DMS79 (cell line): ENCODE data around the gene OR52E5.

ENCODE experiments used
- DNase-seq: peaks from one replicate; lab custom pipeline; 2025; lab: John Stamatoyannopoulos, UW

Gene OR52E5

DNA sequence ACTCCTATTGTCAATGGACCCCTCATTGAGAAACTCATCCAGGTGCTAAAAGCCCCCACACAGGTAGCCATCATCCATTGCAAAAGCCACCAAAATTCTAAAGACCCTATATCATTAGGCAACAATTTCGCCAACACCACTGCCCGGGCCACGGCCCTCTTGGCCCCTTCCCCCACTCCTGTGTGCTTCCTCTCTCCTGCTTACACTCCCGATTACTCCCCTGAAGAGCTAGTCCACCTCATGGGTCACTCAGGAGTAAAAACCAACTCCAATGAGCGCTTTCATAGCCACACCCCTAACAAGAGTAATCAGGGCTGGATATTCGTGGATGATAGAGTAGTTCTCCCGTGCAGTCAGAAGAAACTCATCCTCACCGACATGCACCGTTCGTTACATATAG is 40.1 kb downstream of the OR52E5 start:
- DNase-seq = no peak

DNA sequence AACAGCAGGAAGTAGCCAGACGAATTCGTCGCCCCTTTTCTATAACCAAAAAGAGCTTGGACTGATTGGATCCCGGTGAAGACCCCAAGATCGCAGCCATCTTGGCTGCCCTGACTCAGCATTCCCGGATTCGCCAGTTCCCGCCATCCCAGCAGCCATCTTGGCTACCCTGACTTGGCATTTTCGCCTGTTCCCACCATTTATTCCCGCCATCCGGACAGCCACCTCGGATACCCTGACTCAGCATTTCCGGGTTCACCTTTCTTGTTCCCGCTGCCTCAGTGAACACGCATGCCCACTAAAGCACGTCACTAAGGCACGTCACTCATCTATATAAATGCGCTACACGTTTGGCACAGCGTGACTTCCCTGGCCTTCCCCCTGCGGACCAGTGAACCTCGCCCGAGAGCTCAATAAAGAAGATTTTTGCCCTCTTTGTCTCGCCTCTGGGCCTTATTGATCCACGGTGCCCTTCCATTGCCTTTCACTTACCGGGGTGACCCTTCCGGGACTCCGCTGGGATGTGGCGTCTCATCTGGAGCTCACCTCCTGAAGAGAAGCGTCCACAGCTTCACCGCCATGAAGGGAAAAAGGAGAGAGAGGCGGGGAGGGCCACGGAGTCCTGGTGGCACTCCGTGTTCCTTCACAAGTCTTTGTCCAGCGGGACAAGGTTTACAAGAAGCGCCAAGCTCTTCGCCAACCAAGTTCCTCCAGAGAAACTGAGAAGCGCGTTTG is 45.0 kb downstream of the OR52E5 start:
- DNase-seq = no peak

DNA sequence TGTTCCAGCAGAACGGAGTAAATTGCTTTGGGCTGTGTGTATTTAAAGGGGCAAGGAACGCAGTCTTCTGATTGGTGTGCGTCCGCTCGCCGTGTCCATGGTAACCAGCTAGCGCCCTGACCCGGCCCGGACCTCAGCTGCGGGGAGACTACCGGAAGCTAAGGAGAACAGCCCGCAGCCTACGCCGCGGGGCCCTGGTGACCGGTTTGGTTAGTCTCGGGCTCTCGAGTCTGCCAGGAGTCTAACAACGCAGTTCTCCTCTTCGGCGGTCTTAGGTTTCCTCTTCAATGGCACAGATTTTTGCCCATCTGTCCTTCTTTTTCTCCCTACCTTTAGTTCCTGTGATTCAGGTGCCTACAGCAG is 45.6 kb downstream of the OR52E5 start:
- DNase-seq = no peak

DNA sequence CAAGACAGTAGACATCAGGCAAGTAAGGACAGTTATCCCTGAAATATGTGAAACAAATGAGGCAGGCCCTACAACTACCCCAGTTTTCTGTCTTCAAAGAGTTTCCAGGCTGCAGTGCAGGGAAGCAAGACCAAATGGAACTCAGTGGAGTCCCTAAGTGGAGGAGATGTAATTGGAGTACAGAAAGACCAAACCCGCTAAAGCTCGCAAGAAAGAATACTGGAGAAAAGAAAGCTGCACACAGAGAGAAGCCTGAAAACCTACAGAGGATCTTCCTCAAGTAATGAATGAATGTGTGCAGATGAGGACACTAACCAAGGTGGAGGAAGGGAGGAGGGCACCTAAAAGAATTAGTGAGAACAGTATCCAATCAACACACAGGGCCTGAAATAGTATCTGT is 47.7 kb downstream of the OR52E5 start:
- no peak for DNase-seq

DNA sequence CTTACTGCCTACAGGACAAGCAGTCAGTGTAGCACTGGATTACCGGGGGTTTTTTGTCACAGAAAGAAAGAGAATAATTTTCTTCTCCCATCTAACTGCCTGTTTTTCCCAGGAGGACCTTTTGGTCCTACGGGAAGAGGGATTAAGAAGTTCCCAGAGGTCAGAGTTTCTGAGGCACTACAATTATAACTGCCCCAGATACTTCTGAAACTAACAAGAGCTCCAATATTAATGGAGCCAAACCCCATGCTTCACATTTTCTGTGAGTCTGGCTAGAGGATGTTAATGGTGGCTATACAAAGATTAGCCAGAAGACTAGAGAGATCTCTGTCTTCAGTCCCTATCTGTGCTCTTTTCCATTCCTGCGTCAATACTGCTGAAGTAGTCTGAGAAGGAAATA is 48.9 kb downstream of the OR52E5 start, which contains the start of gene OR56A3:
OR56A3 (plus strand) TSS at position 301 of the 400 bp plus-strand sequence. CDS start 5,096 bp downstream, outside the sequence.
- no peak for DNase-seq
